Thyroid gland (tissue), 4 donors: Measurements from ENCODE around the gene KRTAP5-4.
"Not testable (repeated sequence)": the region's sequence is repeated elsewhere in the genome, so short reads cannot be mapped to it uniquely, and the experiment has no call there.

Experiments used
- CTCF ChIP-seq, 6 experiments: fragments of 200-600 bp in 3 of 6; fragments of 450-650 bp in 3 of 6; sonication (generic) in 3 of 6; IDR thresholded peaks; one replicate each; pipeline ENCODE4 v1.5.1; 2016 to 2019; ENCODE audit warnings: antibody characterized with exemption in 6 of 6, mild to moderate bottlenecking in 2 of 6, inconsistent platforms in 1 of 6, moderate library complexity in 1 of 6
- POLR2A ChIP-seq, 2 donors: fragments of 450-650 bp; IDR thresholded peaks; one replicate each; pipeline ENCODE4 v1.6.1; 2017; ENCODE audit warnings: antibody characterized with exemption in 2 of 2, mild to moderate bottlenecking in 2 of 2, moderate library complexity in 1 of 2

- TF ChIP-seq POLR2A, CTCF (IDR thresholded peaks at IDR 0.05): not testable (repeated sequence)
Observed at GRCh38 chr11:1582909-1583308, 39.0 kb downstream of the KRTAP5-4 start.
